ENCODE measurements around the gene CECR2.

The CECR2 gene

GRCh38 chr22:17369439-17370025 is at the start of gene CECR2:
Gene CECR2 (plus strand): TSS chr22:17369460. CDS start chr22:17369784, 324 bp downstream.
- no peak for DNase-seq

- peak; percentile 12 for DNase-seq
Measured at GRCh38 chr22:17319546-17319945, 49.7 kb upstream of the CECR2 start.

- DNase-seq, result no peak
Measured at GRCh38 chr22:17322511-17322910, 46.7 kb upstream of the CECR2 start.

- no peak for DNase-seq
Measured at GRCh38 chr22:17331690-17332089, 37.6 kb upstream of the CECR2 start.

- DNase-seq, result no peak
Measured at GRCh38 chr22:17332109-17332800, 37.0 kb upstream of the CECR2 start.

- no peak for DNase-seq
Measured at GRCh38 chr22:17334059-17334458, 35.2 kb upstream of the CECR2 start.

GRCh38 chr22:17334983-17335382 is 34.3 kb upstream of the CECR2 start:
- no peak for DNase-seq

GRCh38 chr22:17336061-17336460 is 33.2 kb upstream of the CECR2 start:
- DNase-seq, result no peak

- DNase-seq, result no peak
Measured at GRCh38 chr22:17337639-17338038, 31.6 kb upstream of the CECR2 start.

GRCh38 chr22:17339095-17339693 is 30.1 kb upstream of the CECR2 start:
- no peak for DNase-seq

GRCh38 chr22:17342361-17342760 is 26.9 kb upstream of the CECR2 start:
- DNase-seq, result no peak

- DNase-seq, result no peak
Measured at GRCh38 chr22:17343766-17344165, 25.5 kb upstream of the CECR2 start.

GRCh38 chr22:17346578-17346977 is 22.7 kb upstream of the CECR2 start:
- DNase-seq, result no peak

GRCh38 chr22:17347724-17348123 is 21.5 kb upstream of the CECR2 start:
- DNase-seq, result no peak

- no peak for DNase-seq
Measured at GRCh38 chr22:17348464-17349103, 20.7 kb upstream of the CECR2 start.

GRCh38 chr22:17349172-17349571 is 20.1 kb upstream of the CECR2 start:
- DNase-seq, result no peak

GRCh38 chr22:17350292-17350691 is 19.0 kb upstream of the CECR2 start:
- DNase-seq, result no peak

- no peak for DNase-seq
Measured at GRCh38 chr22:17352798-17353197, 16.5 kb upstream of the CECR2 start.

- DNase-seq, result no peak
Measured at GRCh38 chr22:17357688-17358087, 11.6 kb upstream of the CECR2 start.

GRCh38 chr22:17358415-17358814 is 10.8 kb upstream of the CECR2 start:
- DNase-seq, result no peak

- no peak for DNase-seq
Measured at GRCh38 chr22:17359501-17359900, 9.8 kb upstream of the CECR2 start.

GRCh38 chr22:17366329-17366728 is 2.9 kb upstream of the CECR2 start:
- no peak for DNase-seq

- no peak for DNase-seq
Measured at GRCh38 chr22:17366830-17367229, 2.4 kb upstream of the CECR2 start.

GRCh38 chr22:17368144-17368543 is 1.1 kb upstream of the CECR2 start:
- DNase-seq, result no peak

Data from NCI-H510A treated with DMSO at 0.1 percent for 48 hours (cell line).